ENCODE measurements around the gene IMPDH2. TPM values are rescaled to one million over a fixed set of nuclear protein-coding genes. Genes with fewer than 3 reads are reported as not detected.
A peak's percentile ranks its signal among the peaks of the same experiment; 100 is the strongest.

Gene IMPDH2
- total RNA-seq, 1 donor from 2014 or later, result 256 TPM

GRCh38 chr3:49007771-49008528 lies 21.2 kb downstream of the IMPDH2 start:
- peak; percentile 90 for DNase-seq (ENCODE audit: extremely low spot score, unreplicated experiment)
- no peak for TF ChIP-seq CTCF (conservative IDR thresholded peaks at IDR 0.05)

GRCh38 chr3:49007068-49007770 lies 22.0 kb downstream of the IMPDH2 start, which contains the start of gene WDR6:
Gene WDR6, plus strand, starts transcription at chr3:49007391. Its CDS starts 41 bp downstream, at chr3:49007432.
- peak within 1 kb of the TSS; percentile 100 for H3K27ac Mint-ChIP-seq
- H3K27me3 Mint-ChIP-seq, result no peaks in the 10 kb centered on the region
- peaks cover 19% of the 10 kb centered on the region for H3K4me1 Mint-ChIP-seq (ENCODE audit: unreplicated experiment)
- H3K4me3 Mint-ChIP-seq, result peak within 1 kb of the TSS; percentile 100
- DNase-seq (ENCODE audit: extremely low spot score, unreplicated experiment), result peak; percentile 97
- H3K9me3 Mint-ChIP-seq, result no peaks in the 10 kb centered on the region
- peaks cover 11% of the 10 kb centered on the region for H3K36me3 Mint-ChIP-seq
- peak; percentile 46 for TF ChIP-seq CTCF (conservative IDR thresholded peaks at IDR 0.05)

More at GRCh38 chr3:49007771-49008528, 21.2 kb downstream of the IMPDH2 start:
- no peaks in the 10 kb centered on the region for H3K9me3 Mint-ChIP-seq
- peaks cover 19% of the 10 kb centered on the region for H3K4me1 Mint-ChIP-seq (ENCODE audit: unreplicated experiment)
- H3K4me3 Mint-ChIP-seq, result peak overlapping the region; percentile 100
- H3K27ac Mint-ChIP-seq, result peak overlapping the region; percentile 100
- peaks cover 11% of the 10 kb centered on the region for H3K36me3 Mint-ChIP-seq
- H3K27me3 Mint-ChIP-seq, result no peaks in the 10 kb centered on the region

GRCh38 chr3:49006408-49007067 lies 22.7 kb downstream of the IMPDH2 start:
- no peak for TF ChIP-seq CTCF (conservative IDR thresholded peaks at IDR 0.05)
- no peaks in the 10 kb centered on the region for H3K9me3 Mint-ChIP-seq
- no peak for DNase-seq (ENCODE audit: extremely low spot score, unreplicated experiment)
- H3K4me3 Mint-ChIP-seq, result peak overlapping the region; percentile 100
- no peaks in the 10 kb centered on the region for H3K27me3 Mint-ChIP-seq
- H3K4me1 Mint-ChIP-seq (ENCODE audit: unreplicated experiment), result peaks cover 19% of the 10 kb centered on the region
- peak overlapping the region; percentile 100 for H3K27ac Mint-ChIP-seq
- peaks cover 11% of the 10 kb centered on the region for H3K36me3 Mint-ChIP-seq

GRCh38 chr3:49005998-49006397 lies 23.2 kb downstream of the IMPDH2 start:
- DNase-seq (ENCODE audit: extremely low spot score, unreplicated experiment), result no peak
- peak overlapping the region; percentile 100 for H3K4me3 Mint-ChIP-seq
- peaks cover 19% of the 10 kb centered on the region for H3K4me1 Mint-ChIP-seq (ENCODE audit: unreplicated experiment)
- TF ChIP-seq CTCF (conservative IDR thresholded peaks at IDR 0.05), result no peak
- peak overlapping the region; percentile 100 for H3K27ac Mint-ChIP-seq
- H3K27me3 Mint-ChIP-seq, result no peaks in the 10 kb centered on the region
- no peaks in the 10 kb centered on the region for H3K9me3 Mint-ChIP-seq
- peaks cover 11% of the 10 kb centered on the region for H3K36me3 Mint-ChIP-seq

GRCh38 chr3:49005303-49005680 lies 23.9 kb downstream of the IMPDH2 start:
- H3K9me3 Mint-ChIP-seq, result no peaks in the 10 kb centered on the region
- H3K27ac Mint-ChIP-seq, result peak overlapping the region; percentile 23
- H3K4me1 Mint-ChIP-seq (ENCODE audit: unreplicated experiment), result peaks cover 19% of the 10 kb centered on the region
- H3K36me3 Mint-ChIP-seq, result peaks cover 11% of the 10 kb centered on the region
- no peak for TF ChIP-seq CTCF (conservative IDR thresholded peaks at IDR 0.05)
- no peak overlapping the region for H3K4me3 Mint-ChIP-seq
- no peak for DNase-seq (ENCODE audit: extremely low spot score, unreplicated experiment)
- H3K27me3 Mint-ChIP-seq, result no peaks in the 10 kb centered on the region
